Measurements from ENCODE around the gene CCDC88C.

DNA sequence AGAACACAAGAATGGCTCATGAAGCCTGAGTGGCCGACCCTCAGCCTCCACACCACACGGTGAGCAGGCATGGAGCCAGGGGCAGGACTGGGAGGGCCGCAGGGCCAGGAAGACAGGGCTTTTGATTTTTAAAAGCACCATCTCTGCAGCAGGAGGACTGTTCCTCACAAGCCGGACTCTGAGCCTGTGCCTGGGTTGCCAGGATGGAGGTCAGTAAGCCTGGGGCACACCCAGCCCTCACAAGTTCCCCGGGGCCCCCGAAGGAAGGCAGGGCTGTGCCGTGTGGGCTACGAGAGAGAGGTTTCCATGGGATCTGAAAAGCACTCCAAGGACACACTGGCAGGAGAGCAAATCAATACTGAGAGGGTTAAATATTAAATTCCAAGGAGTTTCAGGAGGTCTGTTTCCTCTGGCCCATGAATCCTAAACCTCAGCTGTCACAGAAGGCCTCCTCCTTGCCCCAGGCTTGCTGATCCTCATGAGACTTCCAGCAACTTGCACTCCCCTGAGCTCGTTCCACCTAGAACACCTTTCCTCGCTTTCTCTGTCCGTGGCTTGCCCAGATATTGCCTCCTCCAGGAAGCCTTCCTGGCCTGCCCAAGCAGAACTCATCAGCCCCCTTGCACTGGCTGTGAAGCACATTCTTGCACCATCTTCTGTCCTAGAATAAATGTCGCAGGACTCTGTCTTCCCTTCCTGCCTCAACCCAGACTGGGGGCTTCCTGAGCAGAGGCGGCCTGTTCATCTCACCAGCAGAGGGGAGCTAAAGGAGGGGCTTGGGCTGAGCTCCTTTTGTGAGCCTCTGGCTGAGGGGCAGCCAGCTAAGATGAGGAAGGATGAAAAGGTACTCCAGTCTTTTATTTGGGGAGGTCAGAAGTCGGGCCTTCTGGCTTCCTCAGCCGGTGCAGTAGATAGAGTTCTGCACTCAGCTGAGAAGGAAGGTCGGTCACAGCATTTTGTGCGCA is 64.6 kb downstream of the CCDC88C start:
- TF ChIP-seq, protein P1, sequence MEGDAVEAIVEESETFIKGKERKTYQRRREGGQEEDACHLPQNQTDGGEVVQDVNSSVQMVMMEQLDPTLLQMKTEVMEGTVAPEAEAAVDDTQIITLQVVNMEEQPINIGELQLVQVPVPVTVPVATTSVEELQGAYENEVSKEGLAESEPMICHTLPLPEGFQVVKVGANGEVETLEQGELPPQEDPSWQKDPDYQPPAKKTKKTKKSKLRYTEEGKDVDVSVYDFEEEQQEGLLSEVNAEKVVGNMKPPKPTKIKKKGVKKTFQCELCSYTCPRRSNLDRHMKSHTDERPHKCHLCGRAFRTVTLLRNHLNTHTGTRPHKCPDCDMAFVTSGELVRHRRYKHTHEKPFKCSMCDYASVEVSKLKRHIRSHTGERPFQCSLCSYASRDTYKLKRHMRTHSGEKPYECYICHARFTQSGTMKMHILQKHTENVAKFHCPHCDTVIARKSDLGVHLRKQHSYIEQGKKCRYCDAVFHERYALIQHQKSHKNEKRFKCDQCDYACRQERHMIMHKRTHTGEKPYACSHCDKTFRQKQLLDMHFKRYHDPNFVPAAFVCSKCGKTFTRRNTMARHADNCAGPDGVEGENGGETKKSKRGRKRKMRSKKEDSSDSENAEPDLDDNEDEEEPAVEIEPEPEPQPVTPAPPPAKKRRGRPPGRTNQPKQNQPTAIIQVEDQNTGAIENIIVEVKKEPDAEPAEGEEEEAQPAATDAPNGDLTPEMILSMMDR (IDR thresholded peaks at IDR 0.05): no peak
- TF ChIP-seq POLR2A (IDR thresholded peaks at IDR 0.05): no peak
